Liver (tissue), 3 donors: ENCODE data around the gene IL18BP.

Source experiments
- GABPA ChIP-seq, 2 donors: IDR thresholded peaks in 1 of 2; conservative IDR thresholded peaks in 1 of 2; 2 replicates each; pipeline ENCODE4 v1.6.1; 2016; ENCODE audit warnings: antibody characterized with exemption in 2 of 2, mild to moderate bottlenecking in 1 of 2, moderate library complexity in 1 of 2
- HNF4G ChIP-seq: IDR thresholded peaks from 2 replicates; pipeline ENCODE4 v1.6.1; 2016; ENCODE audit warnings: antibody characterized with exemption
- JUND ChIP-seq, 2 donors: IDR thresholded peaks; 2 replicates each; pipeline ENCODE4 v1.6.1; 2016; ENCODE audit warnings: antibody characterized with exemption in 2 of 2
- TAF1 ChIP-seq: conservative IDR thresholded peaks from 2 replicates; pipeline ENCODE4 v1.6.1; 2016; ENCODE audit warnings: antibody characterized with exemption, mild to moderate bottlenecking
- YY1 ChIP-seq: IDR thresholded peaks from 2 replicates; pipeline ENCODE4 v1.6.1; 2016; ENCODE audit warnings: antibody characterized with exemption, mild to moderate bottlenecking
- TF ChIP-seq, protein P1 (sequence below): fragments of 150-350 bp; IDR thresholded peaks from 2 replicates; pipeline ENCODE4 v1.5.1; 2017; ENCODE audit warnings: improper control_type of control experiment, low read depth, low read length; ENCODE audit not compliant: missing input control
- donor health status: healthy.
- donor health status: healthy.

DNA sequence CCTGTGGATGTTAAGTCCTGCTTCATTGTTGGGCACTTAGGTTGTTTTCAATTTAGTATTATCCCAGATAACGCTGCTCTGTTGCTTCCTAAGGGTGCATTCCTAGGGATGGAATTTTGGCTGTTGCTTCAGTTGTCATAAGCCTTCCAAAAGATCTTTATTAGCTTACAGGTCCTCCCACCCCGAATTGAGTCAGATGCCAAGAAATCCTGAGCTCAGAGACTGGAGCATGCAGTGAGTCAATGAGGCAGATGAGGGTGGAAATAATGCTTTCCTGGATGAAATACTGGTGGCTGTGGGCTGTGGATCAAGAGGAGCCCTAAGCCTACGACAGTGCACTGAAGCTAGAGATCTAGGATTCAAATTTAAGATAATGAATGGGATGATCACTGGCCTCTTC is 10.7 kb upstream of the IL18BP start:
- TF ChIP-seq, protein P1, sequence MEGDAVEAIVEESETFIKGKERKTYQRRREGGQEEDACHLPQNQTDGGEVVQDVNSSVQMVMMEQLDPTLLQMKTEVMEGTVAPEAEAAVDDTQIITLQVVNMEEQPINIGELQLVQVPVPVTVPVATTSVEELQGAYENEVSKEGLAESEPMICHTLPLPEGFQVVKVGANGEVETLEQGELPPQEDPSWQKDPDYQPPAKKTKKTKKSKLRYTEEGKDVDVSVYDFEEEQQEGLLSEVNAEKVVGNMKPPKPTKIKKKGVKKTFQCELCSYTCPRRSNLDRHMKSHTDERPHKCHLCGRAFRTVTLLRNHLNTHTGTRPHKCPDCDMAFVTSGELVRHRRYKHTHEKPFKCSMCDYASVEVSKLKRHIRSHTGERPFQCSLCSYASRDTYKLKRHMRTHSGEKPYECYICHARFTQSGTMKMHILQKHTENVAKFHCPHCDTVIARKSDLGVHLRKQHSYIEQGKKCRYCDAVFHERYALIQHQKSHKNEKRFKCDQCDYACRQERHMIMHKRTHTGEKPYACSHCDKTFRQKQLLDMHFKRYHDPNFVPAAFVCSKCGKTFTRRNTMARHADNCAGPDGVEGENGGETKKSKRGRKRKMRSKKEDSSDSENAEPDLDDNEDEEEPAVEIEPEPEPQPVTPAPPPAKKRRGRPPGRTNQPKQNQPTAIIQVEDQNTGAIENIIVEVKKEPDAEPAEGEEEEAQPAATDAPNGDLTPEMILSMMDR: no peak
- TF ChIP-seq YY1 (no peak), TAF1 (no peak), GABPA (IDR thresholded peaks at IDR 0.05 in 1 of 2, conservative IDR thresholded peaks at IDR 0.05 in 1 of 2) (no peak), JUND (IDR thresholded peaks at IDR 0.05) (no peak), HNF4G (no peak)
